ENCODE measurements around the gene CFHR5.

Gene CFHR5

GRCh38 chr1:197008861-197009260 lies 31.5 kb downstream of the CFHR5 start:
- no peaks in the 10 kb centered on the region for H3K36me3 ChIP-seq (ENCODE audit: insufficient read depth, low read length)
- no peaks in the 10 kb centered on the region for H3K9me3 ChIP-seq (ENCODE audit: low read length)
- no peaks in the 10 kb centered on the region for H3K27me3 ChIP-seq (ENCODE audit: insufficient read depth, low read length)
- no peaks in the 10 kb centered on the region for H4K20me1 ChIP-seq (ENCODE audit: insufficient read depth, low read length)
- no peak overlapping the region for H3K27ac ChIP-seq (ENCODE audit: low read depth, low read length, poor library complexity, severe bottlenecking)
- no peaks in the 10 kb centered on the region for H3K4me1 ChIP-seq (ENCODE audit: insufficient read depth, low read length, severe bottlenecking)
- H3K4me2 ChIP-seq (ENCODE audit: low read length): no peak overlapping the region
- no peak overlapping the region for H2AFZ ChIP-seq (ENCODE audit: low read length)
- H3K4me3 ChIP-seq (ENCODE audit: low read depth, low read length, poor library complexity, severe bottlenecking): no peak overlapping the region
- H3K79me2 ChIP-seq (ENCODE audit: insufficient read depth, low read length): no peaks in the 10 kb centered on the region
- no peaks in the 10 kb centered on the region for H3F3A ChIP-seq (ENCODE audit: insufficient read depth, low read length)
- TF ChIP-seq CTCF (IDR thresholded peaks at IDR 0.05; ENCODE audit: low read length) (no peak), EZH2 (IDR thresholded peaks at IDR 0.05; ENCODE audit: borderline replicate concordance, low read length) (no peak)
- H3K9me2 ChIP-seq (ENCODE audit: low read depth, low read length): no peaks in the 10 kb centered on the region
- H3K9ac ChIP-seq (ENCODE audit: low read length): no peak overlapping the region

GRCh38 chr1:197011614-197012013 lies 34.3 kb downstream of the CFHR5 start:
- no peaks in the 10 kb centered on the region for H3K79me2 ChIP-seq (ENCODE audit: insufficient read depth, low read length)
- no peaks in the 10 kb centered on the region for H3K36me3 ChIP-seq (ENCODE audit: insufficient read depth, low read length)
- H3F3A ChIP-seq (ENCODE audit: insufficient read depth, low read length): no peaks in the 10 kb centered on the region
- H3K27me3 ChIP-seq (ENCODE audit: insufficient read depth, low read length): no peaks in the 10 kb centered on the region
- H3K9me3 ChIP-seq (ENCODE audit: low read length): no peaks in the 10 kb centered on the region
- H4K20me1 ChIP-seq (ENCODE audit: insufficient read depth, low read length): no peaks in the 10 kb centered on the region
- no peak overlapping the region for H2AFZ ChIP-seq (ENCODE audit: low read length)
- H3K9me2 ChIP-seq (ENCODE audit: low read depth, low read length): no peaks in the 10 kb centered on the region
- H3K4me1 ChIP-seq (ENCODE audit: insufficient read depth, low read length, severe bottlenecking): no peaks in the 10 kb centered on the region
- H3K27ac ChIP-seq (ENCODE audit: low read depth, low read length, poor library complexity, severe bottlenecking): no peak overlapping the region
- H3K9ac ChIP-seq (ENCODE audit: low read length): no peak overlapping the region
- no peak overlapping the region for H3K4me3 ChIP-seq (ENCODE audit: low read depth, low read length, poor library complexity, severe bottlenecking)
- H3K4me2 ChIP-seq (ENCODE audit: low read length): no peak overlapping the region
- TF ChIP-seq EZH2 (IDR thresholded peaks at IDR 0.05; ENCODE audit: borderline replicate concordance, low read length): no peak
- TF ChIP-seq CTCF (IDR thresholded peaks at IDR 0.05; ENCODE audit: low read length): no peak

- Histone ChIP-seq H3K27ac (ENCODE audit: low read depth, low read length, poor library complexity, severe bottlenecking) (no peak overlapping the region), H2AFZ (ENCODE audit: low read length) (no peak overlapping the region), H3K27me3 (ENCODE audit: insufficient read depth, low read length) (no peaks in the 10 kb centered on the region), H3K36me3 (ENCODE audit: insufficient read depth, low read length) (no peaks in the 10 kb centered on the region), H4K20me1 (ENCODE audit: insufficient read depth, low read length) (no peaks in the 10 kb centered on the region), H3F3A (ENCODE audit: insufficient read depth, low read length) (no peaks in the 10 kb centered on the region), H3K9ac (ENCODE audit: low read length) (no peak overlapping the region), H3K79me2 (ENCODE audit: insufficient read depth, low read length) (no peaks in the 10 kb centered on the region), H3K9me2 (ENCODE audit: low read depth, low read length) (no peaks in the 10 kb centered on the region), H3K4me3 (ENCODE audit: low read depth, low read length, poor library complexity, severe bottlenecking) (no peak overlapping the region), H3K4me2 (ENCODE audit: low read length) (no peak overlapping the region), H3K9me3 (ENCODE audit: low read length) (no peaks in the 10 kb centered on the region), H3K4me1 (ENCODE audit: insufficient read depth, low read length, severe bottlenecking) (no peaks in the 10 kb centered on the region)
- no peak for TF ChIP-seq EZH2 (IDR thresholded peaks at IDR 0.05; ENCODE audit: borderline replicate concordance, low read length)
Observed at GRCh38 chr1:197013234-197013633, 35.9 kb downstream of the CFHR5 start.

GRCh38 chr1:197016751-197017150 lies 39.4 kb downstream of the CFHR5 start:
- H3K27me3 ChIP-seq (ENCODE audit: insufficient read depth, low read length): no peaks in the 10 kb centered on the region
- H3K9me3 ChIP-seq (ENCODE audit: low read length): no peaks in the 10 kb centered on the region
- H3K4me2 ChIP-seq (ENCODE audit: low read length): no peak overlapping the region
- no peaks in the 10 kb centered on the region for H3K36me3 ChIP-seq (ENCODE audit: insufficient read depth, low read length)
- no peaks in the 10 kb centered on the region for H3F3A ChIP-seq (ENCODE audit: insufficient read depth, low read length)
- no peaks in the 10 kb centered on the region for H4K20me1 ChIP-seq (ENCODE audit: insufficient read depth, low read length)
- H3K4me3 ChIP-seq (ENCODE audit: low read depth, low read length, poor library complexity, severe bottlenecking): no peak overlapping the region
- TF ChIP-seq EZH2 (IDR thresholded peaks at IDR 0.05; ENCODE audit: borderline replicate concordance, low read length) (no peak), CTCF (IDR thresholded peaks at IDR 0.05; ENCODE audit: low read length) (no peak)
- no peak overlapping the region for H3K27ac ChIP-seq (ENCODE audit: low read depth, low read length, poor library complexity, severe bottlenecking)
- H3K9ac ChIP-seq (ENCODE audit: low read length): no peak overlapping the region
- no peaks in the 10 kb centered on the region for H3K9me2 ChIP-seq (ENCODE audit: low read depth, low read length)
- H3K79me2 ChIP-seq (ENCODE audit: insufficient read depth, low read length): no peaks in the 10 kb centered on the region
- no peaks in the 10 kb centered on the region for H3K4me1 ChIP-seq (ENCODE audit: insufficient read depth, low read length, severe bottlenecking)
- H2AFZ ChIP-seq (ENCODE audit: low read length): no peak overlapping the region
